IPS DF 6.9 (cell line): Measurements from ENCODE around the gene SLC35E2B.

Source experiments
- DNase-seq: peaks from one replicate; pipeline ENCODE4 v3.0.0-alpha.2; 2013; ENCODE audit warnings: low read depth, low spot score
- H3K27ac ChIP-seq: one replicate; pipeline ENCODE4 v1.5.1; 2013; ENCODE audit warnings: low read length, control low read depth
- H3K27me3 ChIP-seq: 2 replicates; pipeline ENCODE4 v1.6.1; 2013; ENCODE audit warnings: mild to moderate bottlenecking, low read length; ENCODE audit not compliant: control insufficient read depth, insufficient read depth
- H3K36me3 ChIP-seq: 2 replicates; pipeline ENCODE4 v1.6.1; 2013; ENCODE audit warnings: low read length; ENCODE audit not compliant: control insufficient read depth, insufficient read depth
- H3K4me1 ChIP-seq: 2 replicates; pipeline ENCODE4 v1.6.1; 2013; ENCODE audit warnings: low read length; ENCODE audit not compliant: control insufficient read depth, insufficient read depth
- H3K4me3 ChIP-seq: 2 replicates; pipeline ENCODE4 v1.5.1; 2013; ENCODE audit warnings: mild to moderate bottlenecking, low read length
- H3K9me3 ChIP-seq: 2 replicates; pipeline ENCODE4 v1.6.1; 2013; ENCODE audit warnings: low read length, inconsistent platforms; ENCODE audit not compliant: control insufficient read depth, insufficient read depth
- WGBS: extraction: QIAGEN DNeasy Blood & Tissue Kit; methylation state at CpG from one replicate; pipeline ENCODE4 v1.1.7; 2013; ENCODE audit warnings: mixed read lengths, missing lambda C conversion rate; ENCODE audit not compliant: insufficient read length, insufficient coverage; 5-methylcytosine and 5-hydroxymethylcytosine counted together

SLC35E2B gene

DNA sequence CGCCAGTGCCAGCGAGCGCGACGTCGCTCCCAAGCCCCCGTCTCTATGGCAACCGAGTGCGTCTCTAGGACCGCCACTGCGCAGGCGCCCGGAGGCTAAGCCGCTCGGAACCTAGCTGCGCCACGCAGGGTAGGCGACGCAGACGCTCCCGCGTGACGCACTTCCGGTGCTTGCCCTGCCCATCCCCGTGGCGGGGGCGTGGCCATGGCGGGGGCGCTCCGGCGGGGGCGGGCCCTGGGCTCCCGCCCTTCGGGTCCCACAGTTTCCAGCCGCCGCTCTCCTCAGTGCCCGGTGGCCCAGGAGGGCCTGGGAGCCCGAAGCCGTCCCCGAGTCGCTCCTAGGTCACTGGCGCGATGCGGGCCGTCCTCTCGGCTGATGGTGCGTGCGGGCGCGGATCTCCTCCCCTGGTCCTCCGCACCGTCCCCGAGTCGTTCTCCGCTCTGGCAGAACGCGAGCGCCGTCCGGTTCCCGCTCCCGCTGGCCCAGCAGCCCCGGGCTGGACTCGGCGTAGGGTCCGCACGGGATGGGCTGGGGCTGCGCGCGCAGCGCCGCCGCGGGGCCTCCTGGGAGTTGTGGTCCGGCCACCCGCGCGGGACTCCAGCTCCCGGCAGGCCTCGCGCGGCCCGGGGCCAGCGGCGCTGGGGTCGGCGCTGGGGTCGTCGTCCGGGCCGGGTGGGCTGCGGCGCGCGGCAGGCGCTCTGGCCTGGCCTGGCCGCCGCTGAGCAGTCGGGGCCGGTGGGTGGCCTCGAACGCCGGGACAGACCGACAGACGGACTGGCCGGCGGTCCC lies 77.1 kb downstream of the SLC35E2B start, which contains the start of gene MIB2:
Gene MIB2 (plus strand): TSS at position 245 of the 789 bp plus-strand sequence. CDS start 7,953 bp downstream, outside the sequence.
- H3K27me3 ChIP-seq, result no peaks in the 10 kb centered on the region
- H3K36me3 ChIP-seq, result no peaks in the 10 kb centered on the region
- H3K27ac ChIP-seq, result no peak within 1 kb of the TSS
- H3K4me3 ChIP-seq, result peak within 1 kb of the TSS; percentile 82
- no peaks in the 10 kb centered on the region for H3K9me3 ChIP-seq
- H3K4me1 ChIP-seq, result 0 out of 2 replicates have a peak, but pooled peaks cover 3% of the 10 kb centered on the region
- no CpG with 5 or more reads among the region's 107 CpGs for WGBS
- peak; percentile 97 for DNase-seq

DNA sequence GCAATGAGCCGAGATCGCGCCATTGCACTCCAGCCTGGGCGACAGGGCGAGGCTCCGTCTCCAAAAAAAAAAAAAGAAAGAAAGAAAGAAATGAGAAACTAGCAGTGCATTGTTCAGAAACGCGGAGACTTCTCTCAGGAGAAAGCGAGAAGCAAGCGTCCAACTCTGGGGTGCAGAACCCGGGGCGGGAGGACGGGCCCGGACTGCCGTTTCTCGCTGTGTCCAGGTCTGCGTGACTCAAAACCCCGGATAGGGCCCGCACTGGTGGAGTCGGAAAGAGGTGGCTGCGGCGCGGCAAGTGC lies 77.7 kb downstream of the SLC35E2B start:
- Histone ChIP-seq H3K4me1 (0 out of 2 replicates have a peak, but pooled peaks cover 3% of the 10 kb centered on the region), H3K27me3 (no peaks in the 10 kb centered on the region), H3K9me3 (no peaks in the 10 kb centered on the region), H3K27ac (no peak overlapping the region), H3K4me3 (peak overlapping the region; percentile 82; the same call in 1 of the 2 replicates), H3K36me3 (no peaks in the 10 kb centered on the region)
- WGBS, result no CpG with 5 or more reads among the region's 23 CpGs
- DNase-seq, result no peak

DNA sequence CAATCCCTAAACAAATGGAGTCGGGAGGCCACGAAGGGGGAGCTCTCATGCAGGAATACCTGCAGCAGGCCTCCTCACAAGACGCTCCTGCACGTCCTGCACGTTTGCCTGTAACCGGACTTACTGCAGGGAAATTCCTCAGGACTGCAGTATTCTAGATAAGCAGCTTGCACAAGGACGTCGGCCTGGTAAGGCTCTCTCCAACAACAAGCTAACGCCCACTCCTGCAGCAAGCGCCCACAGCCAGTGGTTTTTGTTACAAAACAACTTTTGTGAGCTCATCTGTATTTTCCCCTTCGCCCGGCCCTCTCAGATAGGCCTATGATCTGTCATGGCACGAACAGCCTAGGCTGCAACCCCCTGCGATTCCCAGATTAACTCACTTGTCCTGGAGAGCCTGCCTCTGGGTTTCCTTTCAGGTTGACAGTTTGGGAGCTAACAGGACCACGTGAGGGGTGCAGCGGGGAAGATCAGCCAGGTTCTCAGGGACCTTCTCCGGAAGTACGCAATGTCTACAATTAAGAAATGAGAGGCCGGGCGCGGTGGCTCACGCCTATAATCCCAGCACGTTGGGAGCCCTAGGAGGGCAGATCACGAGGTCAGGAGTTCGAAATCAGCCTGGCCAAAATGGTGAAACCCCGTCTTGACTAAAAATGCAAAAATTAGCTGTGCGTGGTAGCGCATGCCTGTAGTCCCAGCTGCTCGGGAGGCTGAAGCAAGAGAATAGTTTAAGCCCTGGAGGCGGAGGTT lies 78.2 kb downstream of the SLC35E2B start:
- no peak overlapping the region for H3K27ac ChIP-seq
- no peaks in the 10 kb centered on the region for H3K27me3 ChIP-seq
- no peak for DNase-seq
- 0 out of 2 replicates have a peak, but pooled peaks cover 3% of the 10 kb centered on the region for H3K4me1 ChIP-seq
- peak overlapping the region; percentile 82; the same call in 1 of the 2 replicates for H3K4me3 ChIP-seq
- no CpG with 5 or more reads among the region's 30 CpGs for WGBS
- no peaks in the 10 kb centered on the region for H3K9me3 ChIP-seq
- H3K36me3 ChIP-seq, result no peaks in the 10 kb centered on the region

- no peak overlapping the region for H3K4me3 ChIP-seq
- no peak overlapping the region for H3K27ac ChIP-seq
- no peaks in the 10 kb centered on the region for H3K9me3 ChIP-seq
- H3K27me3 ChIP-seq, result no peaks in the 10 kb centered on the region
- DNase-seq, result no peak
- no peaks in the 10 kb centered on the region for H3K36me3 ChIP-seq
- WGBS, result no CpG with 5 or more reads among the region's 11 CpGs
- 0 out of 2 replicates have a peak, but pooled peaks cover 3% of the 10 kb centered on the region for H3K4me1 ChIP-seq
Observed at GRCh38 chr1:1613509-1614082, 79.0 kb downstream of the SLC35E2B start.

DNA sequence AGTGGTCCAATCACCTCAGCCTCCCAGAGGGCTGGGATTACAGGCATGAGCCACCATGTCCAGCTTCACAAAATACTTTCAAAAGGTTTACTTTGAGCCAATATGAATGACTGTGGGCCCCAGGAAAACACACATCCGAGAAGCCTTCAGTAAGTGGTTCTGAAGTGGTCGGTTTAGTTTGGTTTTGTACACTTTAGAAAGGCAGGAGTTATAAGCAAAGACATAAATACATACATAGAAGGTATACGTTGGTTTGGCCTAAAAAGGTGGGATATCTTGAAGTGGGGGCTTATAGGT lies 80.5 kb downstream of the SLC35E2B start:
- Histone ChIP-seq H3K27me3 (no peaks in the 10 kb centered on the region), H3K4me3 (no peak overlapping the region), H3K9me3 (no peaks in the 10 kb centered on the region), H3K27ac (no peak overlapping the region), H3K36me3 (no peaks in the 10 kb centered on the region), H3K4me1 (0 out of 2 replicates have a peak, but pooled peaks cover 3% of the 10 kb centered on the region)
- no peak for DNase-seq
- no CpG with 5 or more reads among the region's 3 CpGs for WGBS

DNA sequence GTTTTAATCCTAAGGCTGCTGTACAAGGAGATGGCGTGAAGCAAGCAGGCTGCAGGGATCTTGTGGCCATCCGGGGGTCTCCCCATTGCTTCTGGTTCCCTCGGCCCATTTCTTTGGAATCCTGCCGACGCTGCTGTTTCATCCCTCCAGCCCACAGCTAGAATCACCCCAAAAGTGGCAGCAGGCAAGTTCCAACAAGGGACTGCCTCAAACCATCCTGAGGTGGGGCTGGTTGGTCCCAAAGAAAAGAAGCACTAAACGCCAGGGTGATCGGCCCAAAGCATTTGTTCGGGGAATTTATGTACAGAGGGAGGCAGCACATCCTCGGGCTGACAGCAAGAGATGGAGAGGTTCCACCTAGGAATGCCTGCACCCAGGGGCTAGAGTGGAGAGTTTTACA lies 81.8 kb downstream of the SLC35E2B start:
- no peak overlapping the region for H3K27ac ChIP-seq
- no peaks in the 10 kb centered on the region for H3K36me3 ChIP-seq
- DNase-seq, result no peak
- no peaks in the 10 kb centered on the region for H3K4me1 ChIP-seq
- no peaks in the 10 kb centered on the region for H3K27me3 ChIP-seq
- no peaks in the 10 kb centered on the region for H3K9me3 ChIP-seq
- no peak overlapping the region for H3K4me3 ChIP-seq
- WGBS, result no CpG with 5 or more reads among the region's 9 CpGs

DNA sequence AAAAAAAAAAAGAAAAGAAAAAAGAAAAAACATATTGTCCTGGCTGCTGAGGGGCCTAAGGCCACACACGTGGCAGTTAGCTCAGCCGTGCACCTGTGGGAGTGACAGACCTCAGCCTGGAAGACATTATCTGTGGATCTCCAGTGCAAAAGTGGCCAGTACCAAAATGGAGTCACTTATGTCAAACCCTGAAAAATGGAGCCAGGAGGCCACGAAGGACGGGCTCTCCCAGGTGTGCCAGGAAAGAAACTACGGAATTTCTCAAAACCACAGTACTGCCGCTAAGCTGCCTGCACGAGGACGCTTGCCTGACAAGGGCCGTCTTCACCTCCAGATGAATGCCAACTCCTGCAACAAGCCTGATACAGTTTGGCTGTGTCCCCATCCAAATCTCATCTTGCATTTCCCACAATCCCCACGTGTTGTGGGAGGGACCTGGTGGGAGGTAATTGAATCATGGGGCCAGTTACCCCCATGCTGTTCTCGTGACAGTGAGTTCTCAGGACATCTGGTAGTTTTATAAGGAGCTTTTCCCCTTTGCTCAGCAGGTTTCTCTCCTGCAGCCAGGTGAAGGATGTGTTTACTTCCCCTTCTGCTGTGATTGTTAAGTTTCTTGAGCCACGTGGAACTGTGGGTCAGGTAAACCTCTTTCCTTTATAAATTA lies 82.6 kb downstream of the SLC35E2B start:
- WGBS, result no CpG with 5 or more reads among the region's 12 CpGs
- DNase-seq, result no peak

More for the DNA sequence above, 82.6 kb downstream of the SLC35E2B start:
- H3K27me3 ChIP-seq, result no peaks in the 10 kb centered on the region
- H3K27ac ChIP-seq, result no peak overlapping the region
- H3K4me1 ChIP-seq, result no peaks in the 10 kb centered on the region
- no peak overlapping the region for H3K4me3 ChIP-seq
- H3K9me3 ChIP-seq, result no peaks in the 10 kb centered on the region
- no peaks in the 10 kb centered on the region for H3K36me3 ChIP-seq
